MM.1S (cell line): ENCODE data around the gene GYPC.

Source experiments
- DNase-seq: peaks from one replicate; pipeline ENCODE4 v3.0.0-alpha.2; 2015
- H2AFZ ChIP-seq: fragments of 300-600 bp; sonication (generic); 2 replicates; pipeline ENCODE4 v1.6.0; 2016; ENCODE audit warnings: antibody characterized with exemption, low read length
- H3F3A ChIP-seq: fragments of 300-600 bp; sonication (generic); 2 replicates; pipeline ENCODE4 v1.6.1; 2016; ENCODE audit warnings: mild to moderate bottlenecking, antibody characterized with exemption, low read length, moderate library complexity, mixed read lengths; ENCODE audit not compliant: insufficient read depth
- H3K27ac ChIP-seq: fragments of 300-600 bp; sonication (generic); 2 replicates; pipeline ENCODE4 v1.5.1; 2016; ENCODE audit warnings: mild to moderate bottlenecking, low read length
- H3K27me3 ChIP-seq: fragments of 300-600 bp; sonication (generic); replicated peaks from 2 replicates; pipeline ENCODE4 v1.6.0; 2016; ENCODE audit warnings: low read length; ENCODE audit not compliant: insufficient read depth
- H3K36me3 ChIP-seq: fragments of 300-600 bp; sonication (generic); replicated peaks from 2 replicates; pipeline ENCODE4 v1.6.1; 2016; ENCODE audit warnings: mild to moderate bottlenecking, low read length, mixed read lengths; ENCODE audit not compliant: insufficient read depth
- H3K4me1 ChIP-seq: fragments of 300-600 bp; sonication (generic); 2 replicates; pipeline ENCODE4 v1.6.1; 2016; ENCODE audit warnings: low read length, mixed read lengths
- H3K4me2 ChIP-seq: fragments of 300-600 bp; sonication (generic); 2 replicates; pipeline ENCODE4 v1.6.0; 2016; ENCODE audit warnings: low read depth, low read length
- H3K4me3 ChIP-seq: fragments of 300-600 bp; sonication (generic); 2 replicates; pipeline ENCODE4 v1.5.1; 2016; ENCODE audit warnings: low read length, mixed read lengths
- H3K79me2 ChIP-seq: fragments of 300-600 bp; sonication (generic); 2 replicates; pipeline ENCODE4 v1.6.1; 2016; ENCODE audit warnings: mixed run types, low read length, mixed read lengths
- H3K9ac ChIP-seq: fragments of 300-600 bp; sonication (generic); 2 replicates; pipeline ENCODE4 v1.6.1; 2016; ENCODE audit warnings: low read length, mixed read lengths
- H3K9me2 ChIP-seq: fragments of 300-600 bp; sonication (generic); replicated peaks from 2 replicates; pipeline ENCODE4 v1.6.1; 2016; ENCODE audit warnings: mild to moderate bottlenecking, low read length, mixed read lengths; ENCODE audit not compliant: insufficient read depth
- H3K9me3 ChIP-seq: fragments of 300-600 bp; sonication (generic); replicated peaks from 2 replicates; pipeline ENCODE4 v1.6.1; 2016; ENCODE audit warnings: mild to moderate bottlenecking, low read length, mixed read lengths; ENCODE audit not compliant: insufficient read depth
- H4K20me1 ChIP-seq: fragments of 300-600 bp; sonication (generic); 2 replicates; pipeline ENCODE4 v1.6.1; 2016; ENCODE audit warnings: mild to moderate bottlenecking, low read length, moderate library complexity, mixed read lengths; ENCODE audit not compliant: insufficient read depth
- CTCF ChIP-seq: fragments of 300-600 bp; sonication (generic); IDR thresholded peaks from 2 replicates; pipeline ENCODE4 v1.5.1; 2016; ENCODE audit warnings: antibody characterized with exemption, low read length, mixed read lengths
- EZH2 ChIP-seq: fragments of 300-600 bp; sonication (generic); optimal IDR thresholded peaks from 2 replicates; pipeline ENCODE3; 2017; ENCODE audit warnings: low read depth, mild to moderate bottlenecking, antibody characterized with exemption, low read length, mixed read lengths
- EZH2phosphoT487 ChIP-seq: fragments of 300-600 bp; sonication (generic); IDR thresholded peaks from 2 replicates; pipeline ENCODE4 v1.6.1; 2018; ENCODE audit warnings: antibody characterized with exemption, low read length

Gene GYPC

GRCh38 chr2:126665483-126665882 is 9.5 kb downstream of the GYPC start:
- TF ChIP-seq EZH2phosphoT487 (no peak), CTCF (no peak), EZH2 (no peak)
- H2AFZ ChIP-seq = no peak overlapping the region
- no peaks in the 10 kb centered on the region for H3K9me3 ChIP-seq
- peaks cover 95% of the 10 kb centered on the region for H3K79me2 ChIP-seq
- no peak overlapping the region for H3K9ac ChIP-seq
- no peaks in the 10 kb centered on the region for H3K27me3 ChIP-seq
- peak overlapping the region; percentile 72; the same call in 1 of the 2 replicates for H3K4me2 ChIP-seq
- peak overlapping the region; percentile 51; the same call in 1 of the 2 replicates for H3K27ac ChIP-seq
- peaks cover 39% of the 10 kb centered on the region for H3K4me1 ChIP-seq
- H3K4me3 ChIP-seq = no peak overlapping the region
- H4K20me1 ChIP-seq = no peaks in the 10 kb centered on the region
- H3F3A ChIP-seq = peaks cover 17% of the 10 kb centered on the region; the same call in 1 of the 2 replicates
- DNase-seq = no peak
- no peaks in the 10 kb centered on the region for H3K36me3 ChIP-seq
- no peaks in the 10 kb centered on the region for H3K9me2 ChIP-seq

GRCh38 chr2:126668254-126668653 is 12.3 kb downstream of the GYPC start:
- no peak overlapping the region for H3K27ac ChIP-seq
- no peak overlapping the region for H3K4me3 ChIP-seq
- H3K9me3 ChIP-seq = no peaks in the 10 kb centered on the region
- peaks cover 17% of the 10 kb centered on the region; the same call in 1 of the 2 replicates for H3F3A ChIP-seq
- no peaks in the 10 kb centered on the region for H4K20me1 ChIP-seq
- no peaks in the 10 kb centered on the region for H3K36me3 ChIP-seq
- peaks cover 96% of the 10 kb centered on the region for H3K79me2 ChIP-seq
- no peak for DNase-seq
- no peak overlapping the region for H3K9ac ChIP-seq
- H3K4me2 ChIP-seq = no peak overlapping the region
- TF ChIP-seq CTCF (no peak), EZH2 (no peak), EZH2phosphoT487 (no peak)
- H3K27me3 ChIP-seq = no peaks in the 10 kb centered on the region
- H3K9me2 ChIP-seq = no peaks in the 10 kb centered on the region
- peaks cover 38% of the 10 kb centered on the region for H3K4me1 ChIP-seq
- H2AFZ ChIP-seq = no peak overlapping the region

- no peak overlapping the region for H3K4me2 ChIP-seq
- H3K79me2 ChIP-seq = peaks cover 95% of the 10 kb centered on the region
- H4K20me1 ChIP-seq = no peaks in the 10 kb centered on the region
- TF ChIP-seq EZH2 (no peak), EZH2phosphoT487 (no peak), CTCF (no peak)
- H3K36me3 ChIP-seq = no peaks in the 10 kb centered on the region
- no peaks in the 10 kb centered on the region for H3K9me2 ChIP-seq
- H3K27me3 ChIP-seq = no peaks in the 10 kb centered on the region
- no peak for DNase-seq
- no peak overlapping the region for H3K9ac ChIP-seq
- no peak overlapping the region for H2AFZ ChIP-seq
- H3K9me3 ChIP-seq = no peaks in the 10 kb centered on the region
- H3K27ac ChIP-seq = no peak overlapping the region
- H3F3A ChIP-seq = 0 out of 2 replicates have a peak, but pooled peaks cover 6% of the 10 kb centered on the region
- peaks cover 24% of the 10 kb centered on the region for H3K4me1 ChIP-seq
- no peak overlapping the region for H3K4me3 ChIP-seq
Measured at GRCh38 chr2:126669772-126670171, 13.8 kb downstream of the GYPC start.
